H1 (cell line): ENCODE data around the gene FHDC1.

Experiments used
- ATF3 ChIP-seq: IDR thresholded peaks from 2 replicates; pipeline ENCODE4 v1.6.1; 2011; ENCODE audit warnings: low read depth, mild to moderate bottlenecking, low read length; ENCODE audit not compliant: insufficient read depth
- SIX5 ChIP-seq: IDR thresholded peaks from 2 replicates; pipeline ENCODE4 v1.6.1; 2011; ENCODE audit warnings: mild to moderate bottlenecking, low read depth, low read length
- TAF1 ChIP-seq: IDR thresholded peaks from 2 replicates; pipeline ENCODE4 v1.6.1; 2011; ENCODE audit warnings: mild to moderate bottlenecking, low read depth, low read length
- TF ChIP-seq, protein P1 (sequence below), 3 experiments: IDR thresholded peaks; 1 replicate in 2 of 3; 2 replicates in 1 of 3; pipeline versions ENCODE4 v1.5.1 to v1.6.1; 2011; ENCODE audit warnings: low read length in 3 of 3, mild to moderate bottlenecking in 3 of 3, inconsistent platforms in 2 of 3, low read depth in 1 of 3, moderate library complexity in 1 of 3; ENCODE audit not compliant: insufficient read depth in 1 of 3; ENCODE audit errors: control extremely low read depth in 1 of 3

DNA sequence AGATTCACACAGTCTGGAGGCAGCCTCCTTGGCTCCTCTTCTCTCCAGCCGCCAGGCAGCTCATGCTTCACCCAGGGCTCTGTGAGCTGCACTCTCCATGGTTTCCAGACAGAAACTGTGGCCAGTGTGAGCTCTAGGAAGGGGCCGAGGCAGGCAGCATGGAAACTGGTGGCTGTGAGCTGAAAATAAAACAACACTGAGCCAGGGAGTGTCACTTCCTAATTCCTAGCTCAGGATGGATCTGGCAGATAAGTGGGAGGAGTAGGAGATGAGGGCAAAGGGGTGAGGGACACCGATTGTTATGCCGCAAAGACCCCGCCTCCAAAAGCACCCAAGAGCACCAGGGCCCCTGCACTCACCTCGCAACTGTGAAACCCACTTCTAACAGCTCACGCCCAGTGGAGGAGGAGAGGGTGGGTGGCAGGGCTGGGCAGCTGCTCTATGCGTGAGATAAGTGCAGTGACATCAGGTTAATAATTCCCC lies 69.8 kb downstream of the FHDC1 start:
- TF ChIP-seq, protein P1, sequence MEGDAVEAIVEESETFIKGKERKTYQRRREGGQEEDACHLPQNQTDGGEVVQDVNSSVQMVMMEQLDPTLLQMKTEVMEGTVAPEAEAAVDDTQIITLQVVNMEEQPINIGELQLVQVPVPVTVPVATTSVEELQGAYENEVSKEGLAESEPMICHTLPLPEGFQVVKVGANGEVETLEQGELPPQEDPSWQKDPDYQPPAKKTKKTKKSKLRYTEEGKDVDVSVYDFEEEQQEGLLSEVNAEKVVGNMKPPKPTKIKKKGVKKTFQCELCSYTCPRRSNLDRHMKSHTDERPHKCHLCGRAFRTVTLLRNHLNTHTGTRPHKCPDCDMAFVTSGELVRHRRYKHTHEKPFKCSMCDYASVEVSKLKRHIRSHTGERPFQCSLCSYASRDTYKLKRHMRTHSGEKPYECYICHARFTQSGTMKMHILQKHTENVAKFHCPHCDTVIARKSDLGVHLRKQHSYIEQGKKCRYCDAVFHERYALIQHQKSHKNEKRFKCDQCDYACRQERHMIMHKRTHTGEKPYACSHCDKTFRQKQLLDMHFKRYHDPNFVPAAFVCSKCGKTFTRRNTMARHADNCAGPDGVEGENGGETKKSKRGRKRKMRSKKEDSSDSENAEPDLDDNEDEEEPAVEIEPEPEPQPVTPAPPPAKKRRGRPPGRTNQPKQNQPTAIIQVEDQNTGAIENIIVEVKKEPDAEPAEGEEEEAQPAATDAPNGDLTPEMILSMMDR (IDR thresholded peaks at IDR 0.05; ENCODE audit: control extremely low read depth in 1 of 3, insufficient read depth in 1 of 3, low read depth in 1 of 3, low read length in 3 of 3), result no peak
- TF ChIP-seq SIX5, result no peak
- TF ChIP-seq ATF3, result no peak
- TF ChIP-seq TAF1, result no peak
